ENCODE measurements around the gene METRN.
"Not testable (repeated sequence)": the region's sequence is repeated elsewhere in the genome, so short reads cannot be mapped to it uniquely, and the experiment has no call there.

The METRN gene

DNA sequence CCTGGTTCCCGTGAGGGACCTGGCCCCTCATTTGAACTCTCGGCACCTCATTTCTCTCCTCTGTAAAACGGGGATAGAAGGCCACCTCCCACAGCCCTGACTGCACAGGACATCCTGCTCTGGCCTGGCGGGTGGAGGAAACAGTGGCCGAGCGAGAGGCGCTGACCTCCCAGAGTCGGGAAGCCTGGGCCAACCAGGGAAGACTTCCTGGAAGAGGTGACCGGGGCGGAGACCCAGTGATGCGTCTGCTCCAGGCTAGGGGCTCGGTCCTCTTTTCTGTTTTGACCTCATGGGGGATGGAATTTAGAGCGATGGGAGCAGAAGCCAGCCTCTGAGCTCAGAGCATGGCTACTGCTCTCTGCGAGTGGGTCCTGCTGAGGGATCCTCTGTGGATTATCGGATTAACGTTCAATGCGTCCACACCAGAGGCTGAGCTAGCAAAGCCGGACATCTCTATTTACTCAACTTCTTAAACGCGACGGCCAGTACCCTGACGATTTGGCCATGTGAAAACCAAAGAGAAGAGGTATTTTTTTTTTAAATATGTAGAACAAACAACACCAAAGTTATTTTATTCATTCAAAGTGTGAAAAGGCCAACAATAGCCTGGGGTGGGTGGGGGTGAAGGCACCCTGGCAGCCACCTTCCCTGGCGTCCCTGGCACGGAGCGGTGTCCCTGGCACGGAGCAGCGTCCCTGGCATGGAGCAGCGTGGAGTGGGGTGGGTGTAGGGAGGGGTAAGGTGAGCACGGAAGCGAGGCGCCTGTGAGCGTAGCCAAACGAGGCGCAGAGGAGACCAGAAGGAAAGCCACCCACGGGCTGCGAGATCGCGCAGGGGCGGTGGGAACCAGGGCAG, 36.5 kb downstream of the METRN start:
- H3K4me1 ChIP-seq (ENCODE audit: control insufficient read depth, insufficient read depth, low read length, poor library complexity, severe bottlenecking) = no peaks in the 10 kb centered on the region
- no peaks in the 10 kb centered on the region for H3K36me3 ChIP-seq (ENCODE audit: control insufficient read depth, insufficient read depth, low read length)
- H3K9me3 ChIP-seq (ENCODE audit: control insufficient read depth, low read length) = no peaks in the 10 kb centered on the region
- no peak overlapping the region for H3K4me3 ChIP-seq (ENCODE audit: insufficient read depth, low read depth, low read length, poor library complexity, severe bottlenecking)
- no peak overlapping the region for H3K27ac ChIP-seq (ENCODE audit: insufficient read depth, low read length, poor library complexity, severe bottlenecking)
- H3K27me3 ChIP-seq (replicated peaks; ENCODE audit: control insufficient read depth, insufficient read depth, low read length, poor library complexity, severe bottlenecking) = no peaks in the 10 kb centered on the region
- DNase-seq = no peak

DNA sequence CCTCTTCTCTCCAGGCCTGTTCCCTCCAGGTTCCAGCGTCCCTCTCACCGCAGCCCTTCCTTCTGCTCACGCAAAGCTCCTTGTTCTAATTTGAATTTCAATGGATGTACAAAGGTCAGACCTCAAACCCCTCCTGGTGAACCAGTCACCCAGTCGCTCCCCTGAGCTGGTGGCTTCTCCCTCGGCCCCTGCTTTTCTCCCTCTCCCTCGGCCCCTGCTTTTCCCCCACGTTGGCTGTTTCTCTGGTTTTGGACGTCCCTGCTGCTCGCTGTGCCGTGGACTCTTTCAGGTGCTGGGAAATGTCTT, 37.0 kb downstream of the METRN start:
- no peak overlapping the region for H3K4me3 ChIP-seq (ENCODE audit: insufficient read depth, low read depth, low read length, poor library complexity, severe bottlenecking)
- no peaks in the 10 kb centered on the region for H3K4me1 ChIP-seq (ENCODE audit: control insufficient read depth, insufficient read depth, low read length, poor library complexity, severe bottlenecking)
- H3K36me3 ChIP-seq (ENCODE audit: control insufficient read depth, insufficient read depth, low read length) = no peaks in the 10 kb centered on the region
- H3K27me3 ChIP-seq (replicated peaks; ENCODE audit: control insufficient read depth, insufficient read depth, low read length, poor library complexity, severe bottlenecking) = no peaks in the 10 kb centered on the region
- H3K9me3 ChIP-seq (ENCODE audit: control insufficient read depth, low read length) = no peaks in the 10 kb centered on the region
- DNase-seq = no peak
- no peak overlapping the region for H3K27ac ChIP-seq (ENCODE audit: insufficient read depth, low read length, poor library complexity, severe bottlenecking)

DNA sequence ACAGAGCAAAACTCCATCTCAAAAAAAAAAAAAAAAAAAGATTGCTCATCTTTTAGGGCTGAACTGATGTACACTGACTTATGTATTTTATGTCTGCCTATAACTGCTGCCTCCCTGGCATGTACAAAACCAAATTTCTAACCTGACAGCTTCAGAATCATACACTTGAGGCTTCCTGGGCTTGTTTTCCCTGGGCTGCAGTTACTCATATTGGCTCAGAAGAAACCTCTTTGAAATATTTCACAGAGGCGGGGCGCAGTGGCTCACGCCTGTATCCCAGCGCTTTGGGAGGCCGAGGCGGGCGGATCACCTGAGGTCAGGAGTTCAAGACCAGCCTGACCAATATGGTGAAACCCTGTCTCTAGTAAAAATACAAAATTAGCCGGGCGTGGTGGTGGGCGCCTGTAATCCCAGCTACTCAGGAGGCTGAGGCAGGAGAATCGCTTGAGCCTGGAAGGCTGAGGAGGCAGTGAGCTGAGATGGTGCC, 39.2 kb downstream of the METRN start:
- H3K9me3 ChIP-seq (ENCODE audit: control insufficient read depth, low read length); H3K27ac ChIP-seq (ENCODE audit: insufficient read depth, low read length, poor library complexity, severe bottlenecking); H3K4me1 ChIP-seq (ENCODE audit: control insufficient read depth, insufficient read depth, low read length, poor library complexity, severe bottlenecking); H3K27me3 ChIP-seq (replicated peaks; ENCODE audit: control insufficient read depth, insufficient read depth, low read length, poor library complexity, severe bottlenecking); DNase-seq; H3K36me3 ChIP-seq (ENCODE audit: control insufficient read depth, insufficient read depth, low read length); H3K4me3 ChIP-seq (ENCODE audit: insufficient read depth, low read depth, low read length, poor library complexity, severe bottlenecking): not testable (repeated sequence)

DNA sequence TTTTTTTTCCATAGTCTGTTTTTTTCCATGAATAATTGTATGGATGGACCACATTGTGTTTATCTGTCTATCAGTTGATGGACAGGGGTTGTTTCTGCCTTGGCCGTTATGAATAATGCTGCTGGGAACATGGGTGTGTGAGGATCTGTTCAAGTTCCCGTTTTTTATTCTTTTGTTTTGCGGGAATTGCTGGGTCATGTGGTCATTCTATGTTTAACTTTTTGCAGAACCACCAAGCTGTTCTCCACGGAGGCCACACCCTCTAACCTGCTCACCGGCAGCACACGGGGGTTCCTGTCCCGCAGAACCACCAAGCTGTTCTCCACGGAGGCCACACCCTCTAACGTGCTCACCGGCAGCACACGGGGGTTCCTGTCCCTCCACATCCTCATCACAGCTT, 39.7 kb downstream of the METRN start:
- no peak overlapping the region for H3K27ac ChIP-seq (ENCODE audit: insufficient read depth, low read length, poor library complexity, severe bottlenecking)
- no peaks in the 10 kb centered on the region for H3K9me3 ChIP-seq (ENCODE audit: control insufficient read depth, low read length)
- H3K36me3 ChIP-seq (ENCODE audit: control insufficient read depth, insufficient read depth, low read length) = no peaks in the 10 kb centered on the region
- DNase-seq = no peak
- H3K4me1 ChIP-seq (ENCODE audit: control insufficient read depth, insufficient read depth, low read length, poor library complexity, severe bottlenecking) = no peaks in the 10 kb centered on the region
- no peak overlapping the region for H3K4me3 ChIP-seq (ENCODE audit: insufficient read depth, low read depth, low read length, poor library complexity, severe bottlenecking)
- H3K27me3 ChIP-seq (replicated peaks; ENCODE audit: control insufficient read depth, insufficient read depth, low read length, poor library complexity, severe bottlenecking) = no peaks in the 10 kb centered on the region

DNA sequence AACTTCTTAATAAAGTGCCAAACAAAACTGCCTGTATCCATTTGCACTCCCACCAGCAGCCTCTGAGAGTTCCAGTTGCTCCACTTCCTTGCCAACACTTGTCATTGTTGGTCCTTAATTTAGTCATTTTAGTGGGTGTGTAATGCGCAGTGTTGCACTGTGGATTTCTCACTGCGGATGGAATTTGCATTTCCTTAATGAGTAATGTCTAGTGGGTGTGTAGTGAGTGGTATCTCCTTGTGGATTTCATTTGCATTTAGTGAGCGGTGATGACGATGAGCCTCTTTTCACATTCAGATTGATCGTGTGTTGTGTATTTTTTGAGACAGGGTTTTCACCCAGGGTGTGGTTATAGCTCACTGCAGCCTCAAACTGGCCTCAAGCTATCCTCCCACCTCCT, 41.5 kb downstream of the METRN start:
- Histone ChIP-seq H3K27me3 (replicated peaks; ENCODE audit: control insufficient read depth, insufficient read depth, low read length, poor library complexity, severe bottlenecking) (no peaks in the 10 kb centered on the region), H3K4me1 (ENCODE audit: control insufficient read depth, insufficient read depth, low read length, poor library complexity, severe bottlenecking) (no peaks in the 10 kb centered on the region), H3K4me3 (ENCODE audit: insufficient read depth, low read depth, low read length, poor library complexity, severe bottlenecking) (no peak overlapping the region), H3K36me3 (ENCODE audit: control insufficient read depth, insufficient read depth, low read length) (no peaks in the 10 kb centered on the region), H3K27ac (ENCODE audit: insufficient read depth, low read length, poor library complexity, severe bottlenecking) (no peak overlapping the region), H3K9me3 (ENCODE audit: control insufficient read depth, low read length) (no peaks in the 10 kb centered on the region)
- no peak for DNase-seq

DNA sequence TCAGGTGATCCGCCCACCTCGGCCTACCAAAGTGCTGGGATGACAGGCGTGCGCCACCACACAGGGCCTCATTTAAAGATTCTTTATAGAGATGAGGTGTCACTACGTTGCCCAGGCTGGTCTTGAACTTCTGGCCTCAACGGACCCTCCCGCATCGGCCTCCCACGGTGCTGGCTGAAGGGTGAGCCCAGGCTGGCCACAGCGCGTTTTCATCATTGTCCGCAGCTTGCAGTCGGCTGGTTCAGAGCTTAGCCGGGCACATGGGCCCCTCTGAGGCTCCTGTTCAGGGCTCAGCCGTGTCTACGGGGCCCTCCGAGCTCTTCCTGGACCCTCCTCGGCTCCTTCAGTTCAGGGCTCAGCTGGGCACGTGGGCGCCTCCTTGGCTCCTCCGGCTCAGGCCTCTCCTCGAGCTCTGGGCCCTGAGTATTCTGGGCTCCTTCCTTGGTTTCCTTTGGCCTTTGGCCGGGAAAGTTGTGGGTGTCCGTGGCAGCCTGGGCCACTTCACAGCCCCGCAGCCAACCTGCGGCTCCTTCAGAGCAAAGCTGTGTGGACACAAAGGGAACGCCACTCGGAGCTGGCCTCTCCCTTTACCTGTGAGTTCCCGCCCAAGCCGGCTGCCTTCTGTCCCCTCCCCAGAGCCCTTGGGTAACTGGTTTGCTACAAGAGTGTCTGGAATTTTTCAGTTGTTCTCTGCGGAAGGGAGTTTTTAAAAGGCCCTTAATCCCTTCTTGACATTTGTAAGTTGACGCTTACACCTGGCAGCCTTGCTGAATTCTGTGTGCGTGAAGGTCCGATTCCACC, 44.4 kb downstream of the METRN start:
- no peaks in the 10 kb centered on the region for H3K27me3 ChIP-seq (replicated peaks; ENCODE audit: control insufficient read depth, insufficient read depth, low read length, poor library complexity, severe bottlenecking)
- no peak for DNase-seq
- H3K27ac ChIP-seq (ENCODE audit: insufficient read depth, low read length, poor library complexity, severe bottlenecking) = no peak overlapping the region
- no peak overlapping the region for H3K4me3 ChIP-seq (ENCODE audit: insufficient read depth, low read depth, low read length, poor library complexity, severe bottlenecking)
- no peaks in the 10 kb centered on the region for H3K4me1 ChIP-seq (ENCODE audit: control insufficient read depth, insufficient read depth, low read length, poor library complexity, severe bottlenecking)
- H3K36me3 ChIP-seq (ENCODE audit: control insufficient read depth, insufficient read depth, low read length) = no peaks in the 10 kb centered on the region
- no peaks in the 10 kb centered on the region for H3K9me3 ChIP-seq (ENCODE audit: control insufficient read depth, low read length)

DNA sequence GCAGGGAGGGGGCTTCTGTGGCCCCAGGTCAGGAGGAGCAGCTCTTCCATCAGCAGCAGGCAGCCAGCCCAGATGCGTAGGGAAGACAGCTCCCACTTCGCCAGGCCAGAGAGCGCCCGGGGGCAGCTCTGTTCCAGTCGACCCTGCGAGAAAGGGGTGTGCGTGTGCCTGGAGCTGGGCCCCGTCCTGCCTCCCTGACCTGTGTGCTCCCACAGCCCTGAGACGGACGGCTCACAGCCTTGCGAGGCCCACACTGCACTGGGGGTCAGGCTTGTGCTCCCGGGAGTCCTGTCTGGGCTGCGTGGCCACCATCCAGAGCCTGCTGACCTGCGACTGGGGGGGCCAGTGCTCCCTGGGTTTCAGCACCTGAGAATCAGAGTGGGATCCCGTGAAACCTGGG, 45.1 kb downstream of the METRN start:
- Histone ChIP-seq H3K4me3 (ENCODE audit: insufficient read depth, low read depth, low read length, poor library complexity, severe bottlenecking) (no peak overlapping the region), H3K4me1 (ENCODE audit: control insufficient read depth, insufficient read depth, low read length, poor library complexity, severe bottlenecking) (no peaks in the 10 kb centered on the region), H3K36me3 (ENCODE audit: control insufficient read depth, insufficient read depth, low read length) (no peaks in the 10 kb centered on the region), H3K9me3 (ENCODE audit: control insufficient read depth, low read length) (no peaks in the 10 kb centered on the region), H3K27me3 (replicated peaks; ENCODE audit: control insufficient read depth, insufficient read depth, low read length, poor library complexity, severe bottlenecking) (no peaks in the 10 kb centered on the region), H3K27ac (ENCODE audit: insufficient read depth, low read length, poor library complexity, severe bottlenecking) (no peak overlapping the region)
- DNase-seq = no peak

DNA sequence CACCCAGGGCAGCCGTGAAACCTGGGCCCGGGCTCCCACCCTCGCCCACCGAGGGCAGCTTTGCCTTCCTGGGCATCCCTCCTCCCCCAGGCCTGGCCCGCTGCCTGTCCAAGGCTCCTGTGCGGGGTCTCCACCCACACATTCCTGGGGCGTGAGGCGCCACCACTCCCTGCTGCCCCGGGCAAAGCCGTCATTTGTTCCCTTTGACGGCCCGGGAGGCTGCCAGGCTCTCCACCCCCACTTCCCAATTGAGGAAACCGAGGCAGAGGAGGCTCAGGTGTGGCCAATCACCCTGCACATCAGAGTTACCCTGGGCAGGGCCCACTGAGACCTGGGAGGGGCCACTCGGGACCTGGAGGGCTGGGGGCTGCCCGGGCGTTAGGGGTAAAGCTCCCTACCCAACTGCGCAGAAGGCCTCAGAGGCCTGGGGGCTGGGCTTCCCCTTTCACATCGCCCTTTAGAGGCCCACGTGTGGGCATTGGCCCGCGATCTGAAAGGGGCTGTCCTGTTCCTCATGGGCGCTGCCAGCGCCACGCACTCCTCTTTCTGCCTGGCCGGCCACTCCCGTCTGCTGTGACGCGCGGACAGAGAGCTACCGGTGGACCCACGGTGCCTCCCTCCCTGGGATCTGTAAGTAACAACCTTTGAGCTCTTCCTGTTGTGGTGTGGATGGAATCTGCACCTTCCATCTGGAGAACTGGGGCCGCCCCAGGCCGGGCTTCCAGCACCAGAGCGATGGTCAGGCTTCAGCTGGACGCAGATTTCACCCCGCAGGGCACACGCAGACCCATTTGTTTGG, 45.8 kb downstream of the METRN start, which contains the start of gene MSLN:
TSS of gene MSLN (plus strand) at position 190 of the 799 bp plus-strand sequence. CDS start 1,947 bp downstream, outside the sequence.
- no peaks in the 10 kb centered on the region for H3K4me1 ChIP-seq (ENCODE audit: control insufficient read depth, insufficient read depth, low read length, poor library complexity, severe bottlenecking)
- no peaks in the 10 kb centered on the region for H3K36me3 ChIP-seq (ENCODE audit: control insufficient read depth, insufficient read depth, low read length)
- no peak within 1 kb of the TSS for H3K27ac ChIP-seq (ENCODE audit: insufficient read depth, low read length, poor library complexity, severe bottlenecking)
- H3K27me3 ChIP-seq (replicated peaks; ENCODE audit: control insufficient read depth, insufficient read depth, low read length, poor library complexity, severe bottlenecking) = no peaks in the 10 kb centered on the region
- no peak for DNase-seq
- H3K4me3 ChIP-seq (ENCODE audit: insufficient read depth, low read depth, low read length, poor library complexity, severe bottlenecking) = no peak within 1 kb of the TSS
- no peaks in the 10 kb centered on the region for H3K9me3 ChIP-seq (ENCODE audit: control insufficient read depth, low read length)

DNA sequence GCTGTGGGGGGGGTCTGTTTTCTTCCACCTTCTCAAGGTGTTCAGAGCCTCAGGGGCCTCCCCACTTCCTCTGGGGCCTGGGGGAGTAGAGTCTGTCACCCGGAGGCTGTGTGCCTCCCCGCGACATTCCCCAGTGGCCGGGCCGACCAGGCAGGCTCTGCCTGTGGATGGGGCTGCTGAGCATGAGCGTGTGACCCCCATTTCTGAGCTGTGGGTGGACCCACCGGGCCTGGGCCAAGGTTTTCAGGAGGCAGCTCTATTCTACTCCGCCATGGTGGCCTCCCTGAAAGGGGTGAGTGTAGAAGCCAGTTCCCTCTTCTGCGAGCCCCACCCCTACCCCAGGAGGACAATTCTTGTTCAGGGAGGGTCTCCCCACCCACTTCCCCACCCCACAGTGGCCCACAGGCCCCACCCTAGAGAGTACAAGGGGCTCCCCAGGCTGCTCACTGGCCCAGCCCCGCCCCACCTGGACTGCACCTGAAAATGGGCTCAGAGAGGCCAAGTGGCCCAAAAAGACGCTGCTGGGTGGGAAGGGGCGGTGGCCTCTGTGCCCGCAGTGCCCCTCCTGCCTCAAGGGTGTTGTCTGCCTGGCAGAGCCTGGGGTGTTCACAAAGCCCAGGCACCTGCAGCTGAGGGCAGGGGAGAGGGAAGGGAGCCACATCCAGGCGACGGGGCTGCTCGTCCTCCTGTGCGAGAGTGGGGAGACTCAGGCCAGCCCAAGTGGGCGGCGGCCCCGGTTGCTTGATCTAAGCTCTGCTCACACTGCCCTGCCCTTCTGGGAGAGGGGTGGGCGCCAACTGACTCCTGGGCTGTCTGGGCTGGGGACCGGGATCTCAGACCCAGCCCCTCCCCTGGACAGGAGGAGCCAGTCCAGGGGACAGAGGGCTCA, 47.0 kb downstream of the METRN start:
- Histone ChIP-seq H3K4me3 (ENCODE audit: insufficient read depth, low read depth, low read length, poor library complexity, severe bottlenecking) (no peak overlapping the region), H3K36me3 (ENCODE audit: control insufficient read depth, insufficient read depth, low read length) (no peaks in the 10 kb centered on the region), H3K27ac (ENCODE audit: insufficient read depth, low read length, poor library complexity, severe bottlenecking) (no peak overlapping the region), H3K27me3 (replicated peaks; ENCODE audit: control insufficient read depth, insufficient read depth, low read length, poor library complexity, severe bottlenecking) (no peaks in the 10 kb centered on the region), H3K4me1 (ENCODE audit: control insufficient read depth, insufficient read depth, low read length, poor library complexity, severe bottlenecking) (no peaks in the 10 kb centered on the region), H3K9me3 (ENCODE audit: control insufficient read depth, low read length) (no peaks in the 10 kb centered on the region)
- DNase-seq = no peak

Measured in effector memory CD4-positive, alpha-beta T cell (primary cell).